ENCODE measurements around the gene RABEP1. TPM values are rescaled to one million over a fixed set of nuclear protein-coding genes. Genes with fewer than 3 reads are reported as not detected.

Gene RABEP1
- total RNA-seq, 2 donors from 2014 or later, result 38.9 to 54.7 TPM

DNA sequence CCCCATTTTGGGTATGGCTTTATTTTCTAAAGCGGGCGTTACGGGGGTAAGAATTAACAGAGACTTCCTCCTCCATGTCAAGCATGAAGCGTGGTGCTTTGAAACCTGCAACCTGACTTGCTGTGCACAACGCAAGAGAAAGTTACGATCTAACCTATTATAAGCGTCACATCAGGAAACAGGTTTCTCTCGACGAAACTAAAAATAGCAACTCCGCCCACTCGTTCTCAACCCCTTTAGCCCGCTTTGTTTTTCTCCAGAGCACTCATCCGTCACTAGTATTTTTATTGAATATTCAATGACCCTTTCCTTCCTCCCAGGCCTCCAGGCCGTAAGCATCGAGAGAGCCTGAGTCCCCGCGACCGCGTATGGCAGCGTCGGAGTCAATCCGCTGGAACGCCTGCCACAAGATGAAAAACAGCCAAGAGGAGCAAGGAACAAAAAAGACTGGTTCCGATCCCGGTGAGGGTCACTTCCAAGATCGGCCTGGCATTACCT lies 136.8 kb downstream of the RABEP1 start:
- Histone ChIP-seq H3K9me3 (no peaks in the 10 kb centered on the region), H3K27me3 (replicated peaks; ENCODE audit: insufficient read depth) (no peaks in the 10 kb centered on the region), H3K36me3 (peaks cover 0 to 8% of the 10 kb centered on the region in 2 donors), H3K27ac (peak overlapping the region; percentile 91), H3K4me3 (peak overlapping the region; percentile 65), H3K4me1 (replicated peaks) (peaks cover 5% of the 10 kb centered on the region)
- intact Hi-C loops (cut with DNase I), result no loop called here
- TF ChIP-seq CTCF (IDR thresholded peaks at IDR 0.05) (no peak), POLR2AphosphoS5 (IDR thresholded peaks at IDR 0.05) (peak; percentile 43), POLR2A (IDR thresholded peaks at IDR 0.05) (peak; percentile 42)
- peak; percentile 52 for DNase-seq (ENCODE audit: low spot score)
- 1% methylated on average over 26 of the region's 26 CpGs for WGBS

GRCh38 chr17:5419356-5419958 lies 137.4 kb downstream of the RABEP1 start, which contains the start of gene NUP88:
Gene NUP88, minus strand, starts transcription at chr17:5419662. Its CDS starts 12 bp downstream, at chr17:5419650.
- Histone ChIP-seq H3K27me3 (replicated peaks; ENCODE audit: insufficient read depth) (no peaks in the 10 kb centered on the region), H3K9me3 (no peaks in the 10 kb centered on the region), H3K27ac (peak within 1 kb of the TSS; percentile 91), H3K4me3 (peak within 1 kb of the TSS; percentile 65), H3K36me3 (peaks cover 0 to 8% of the 10 kb centered on the region in 2 donors), H3K4me1 (replicated peaks) (peaks cover 5% of the 10 kb centered on the region)
- intact Hi-C loops (cut with DNase I), result no loop called here
- peak; percentile 95 for DNase-seq (ENCODE audit: low spot score)
- peak; percentile 86 for TF ChIP-seq POLR2AphosphoS5 (IDR thresholded peaks at IDR 0.05)
- no peak for TF ChIP-seq CTCF (IDR thresholded peaks at IDR 0.05)
- TF ChIP-seq POLR2A (IDR thresholded peaks at IDR 0.05), result peak; percentile 90
- WGBS, result under 1% methylated on average over 49 of the region's 49 CpGs

GRCh38 chr17:5419959-5420653 lies 138.0 kb downstream of the RABEP1 start, which contains the start of gene RPAIN:
Gene RPAIN, plus strand, starts transcription at chr17:5420182. Its CDS starts 29 bp downstream, at chr17:5420211.
- Histone ChIP-seq H3K4me3 (peak within 1 kb of the TSS; percentile 65), H3K27ac (peak within 1 kb of the TSS; percentile 91), H3K27me3 (replicated peaks; ENCODE audit: insufficient read depth) (no peaks in the 10 kb centered on the region), H3K36me3 (peaks cover 2 to 8% of the 10 kb centered on the region in 2 donors), H3K9me3 (no peaks in the 10 kb centered on the region), H3K4me1 (replicated peaks) (peaks cover 5% of the 10 kb centered on the region)
- intact Hi-C loops (cut with DNase I), result loop anchor here (2.0 kb wide), 1 partner anchor 49 kb away; the partner anchor contains the start of gene DHX33
- TF ChIP-seq CTCF (IDR thresholded peaks at IDR 0.05) (no peak), POLR2A (IDR thresholded peaks at IDR 0.05) (peak; percentile 51), POLR2AphosphoS5 (IDR thresholded peaks at IDR 0.05) (peak; percentile 78)
- peak; percentile 91 for DNase-seq (ENCODE audit: low spot score)
- WGBS, result under 1% methylated on average over 41 of the region's 41 CpGs

- Histone ChIP-seq H3K36me3 (peaks cover 6 to 11% of the 10 kb centered on the region in 2 donors), H3K4me1 (replicated peaks) (peaks cover 5% of the 10 kb centered on the region), H3K9me3 (no peaks in the 10 kb centered on the region), H3K27ac (no peak overlapping the region), H3K27me3 (replicated peaks; ENCODE audit: insufficient read depth) (no peaks in the 10 kb centered on the region), H3K4me3 (no peak overlapping the region)
- TF ChIP-seq CTCF (IDR thresholded peaks at IDR 0.05) (no peak), POLR2A (IDR thresholded peaks at IDR 0.05) (no peak), POLR2AphosphoS5 (IDR thresholded peaks at IDR 0.05) (no peak)
- WGBS, result 93% methylated on average over 2 of the region's 2 CpGs
- intact Hi-C loops (cut with DNase I), result no loop called here
- DNase-seq (ENCODE audit: low spot score), result no peak
These were observed 140.4 kb downstream of the RABEP1 start for GRCh38 chr17:5422505-5422904.

All from prostate gland (tissue), 2 donors.